ENCODE data around the gene ANGPTL4. TPM values are rescaled to one million over a fixed set of nuclear protein-coding genes. Genes with fewer than 3 reads are reported as not detected.
"Not testable (repeated sequence)": the region's sequence is repeated elsewhere in the genome, so short reads cannot be mapped to it uniquely, and the experiment has no call there.

The ANGPTL4 gene
- total RNA-seq, 1 donor from 2014 or later, result 0.94 TPM

- DNase-seq, result peak; percentile 72
Measured at GRCh38 chr19:8361921-8362793, 1.8 kb upstream of the ANGPTL4 start.

DNA sequence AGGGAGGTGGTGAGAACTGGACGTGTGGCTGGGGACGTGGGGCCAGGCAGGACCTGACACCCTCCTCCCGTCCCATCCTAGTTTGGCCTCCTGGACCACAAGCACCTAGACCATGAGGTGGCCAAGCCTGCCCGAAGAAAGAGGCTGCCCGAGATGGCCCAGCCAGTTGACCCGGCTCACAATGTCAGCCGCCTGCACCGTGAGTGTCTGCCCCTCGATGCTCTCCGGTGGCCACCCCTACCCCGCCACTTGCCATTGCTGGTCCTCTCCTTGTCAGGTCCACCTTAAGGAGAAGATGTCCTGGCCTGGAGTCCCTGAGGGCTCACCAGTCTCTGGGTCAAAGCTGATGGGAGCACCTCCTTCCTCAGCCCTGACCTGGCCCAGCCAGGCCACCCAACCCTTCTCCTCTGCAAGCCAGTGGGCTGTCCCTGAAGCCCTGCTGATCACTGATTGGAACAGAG is 2.2 kb downstream of the ANGPTL4 start:
- DNase-seq, result no peak

GRCh38 chr19:8366961-8367326 is 3.0 kb downstream of the ANGPTL4 start:
- DNase-seq, result no peak

GRCh38 chr19:8367327-8368001 is 3.5 kb downstream of the ANGPTL4 start:
- peak; percentile 36 for DNase-seq

DNA sequence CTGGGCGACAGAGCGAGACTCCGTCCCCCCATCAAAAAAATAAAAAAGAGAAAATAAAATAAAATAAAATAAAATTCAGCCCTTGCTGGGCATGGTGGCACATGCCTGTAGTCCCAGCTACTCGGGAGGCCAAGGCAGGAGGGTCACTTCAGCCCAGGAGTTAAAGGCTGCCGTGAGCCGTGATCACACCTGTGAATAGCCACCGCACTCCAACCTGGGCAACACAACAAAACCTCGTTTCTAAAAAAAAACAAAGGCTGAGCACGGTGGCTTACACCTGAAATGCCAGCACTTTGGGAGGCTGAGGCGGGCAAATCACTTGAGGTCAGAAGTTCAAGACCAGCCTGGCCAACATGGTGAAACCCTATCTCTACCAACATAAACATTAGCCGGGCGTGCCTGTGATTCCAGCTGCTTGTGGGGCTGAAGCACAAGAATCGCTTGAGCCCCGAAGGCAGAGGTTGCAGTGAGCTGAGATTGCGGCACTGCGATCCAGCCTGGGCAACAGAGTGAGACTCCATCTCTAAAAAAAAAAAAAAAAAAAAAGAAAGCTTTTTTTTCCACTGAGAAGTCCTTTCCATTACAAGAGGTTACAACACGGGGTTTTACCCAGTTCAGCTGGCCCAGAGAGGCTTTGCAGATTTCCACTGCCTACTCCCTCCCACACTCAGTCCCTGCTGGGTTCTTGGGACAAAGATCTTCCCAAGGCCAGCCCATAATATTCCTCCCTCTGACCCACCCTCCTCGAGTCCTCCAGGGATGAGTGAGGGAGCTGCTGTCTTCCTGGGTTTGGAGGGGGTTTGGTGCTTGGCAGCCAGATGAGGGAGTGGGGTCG is 6.4 kb downstream of the ANGPTL4 start:
- no peak for DNase-seq

GRCh38 chr19:8371011-8371804 is 7.3 kb downstream of the ANGPTL4 start:
- DNase-seq, result no peak

DNA sequence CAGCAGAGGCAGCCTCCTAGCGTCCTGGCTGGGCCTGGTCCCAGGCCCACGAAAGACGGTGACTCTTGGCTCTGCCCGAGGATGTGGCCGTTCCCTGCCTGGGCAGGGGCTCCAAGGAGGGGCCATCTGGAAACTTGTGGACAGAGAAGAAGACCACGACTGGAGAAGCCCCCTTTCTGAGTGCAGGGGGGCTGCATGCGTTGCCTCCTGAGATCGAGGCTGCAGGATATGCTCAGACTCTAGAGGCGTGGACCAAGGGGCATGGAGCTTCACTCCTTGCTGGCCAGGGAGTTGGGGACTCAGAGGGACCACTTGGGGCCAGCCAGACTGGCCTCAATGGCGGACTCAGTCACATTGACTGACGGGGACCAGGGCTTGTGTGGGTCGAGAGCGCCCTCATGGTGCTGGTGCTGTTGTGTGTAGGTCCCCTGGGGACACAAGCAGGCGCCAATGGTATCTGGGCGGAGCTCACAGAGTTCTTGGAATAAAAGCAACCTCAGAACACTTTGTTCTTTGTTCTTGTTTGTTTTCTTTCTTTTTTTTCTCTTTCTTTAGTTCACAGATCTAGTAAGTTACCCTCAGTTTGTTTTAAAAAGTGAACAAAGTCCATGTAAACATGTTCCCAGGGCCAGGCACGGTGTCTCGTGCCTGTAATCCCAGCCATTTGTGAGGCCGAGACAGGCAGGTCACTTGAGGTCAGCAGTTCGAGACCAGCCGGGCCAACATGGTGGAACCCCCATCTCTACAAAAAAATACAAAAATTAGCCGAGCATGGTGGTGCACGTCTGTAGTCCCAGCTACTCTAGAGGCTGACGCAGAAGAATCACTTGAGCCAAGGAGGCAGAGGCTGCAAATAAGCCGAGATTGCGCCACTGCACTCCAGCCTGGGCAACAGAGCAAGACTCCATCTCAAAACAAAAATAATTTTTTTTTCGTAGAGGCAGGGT is 10.2 kb downstream of the ANGPTL4 start:
- no peak for DNase-seq

GRCh38 chr19:8375766-8376165 is 11.8 kb downstream of the ANGPTL4 start:
- DNase-seq, result not testable (repeated sequence)

DNA sequence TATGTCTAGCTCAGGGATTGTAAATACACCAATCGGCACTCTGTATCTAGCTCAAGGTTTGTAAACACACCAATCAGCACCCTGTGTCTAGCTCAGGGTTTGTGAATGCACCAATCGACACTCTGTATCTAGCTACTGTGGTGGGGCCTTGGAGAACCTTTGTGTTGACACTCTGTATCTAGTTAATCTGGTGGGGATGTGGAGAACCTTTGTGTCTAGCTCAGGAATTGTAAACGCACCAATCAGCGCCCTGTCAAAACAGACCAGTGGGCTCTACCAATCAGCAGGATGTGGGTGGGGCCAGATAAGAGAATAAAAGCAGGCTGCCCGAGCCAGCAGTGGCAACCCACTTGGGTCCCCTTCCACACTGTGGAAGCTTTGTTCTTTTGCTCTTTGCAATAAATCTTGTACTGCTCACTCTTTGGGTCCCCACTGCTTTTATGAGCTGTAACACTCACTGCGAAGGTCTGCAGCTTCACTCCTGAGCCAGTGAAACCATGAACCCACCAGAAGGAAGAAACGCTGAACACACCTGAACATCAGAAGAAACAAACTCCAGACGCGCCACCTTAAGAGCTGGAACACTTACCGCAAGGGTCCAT is 12.5 kb downstream of the ANGPTL4 start:
- not testable (repeated sequence) for DNase-seq

- no peak for DNase-seq
Measured at GRCh38 chr19:8377598-8377997, 13.6 kb downstream of the ANGPTL4 start.

DNA sequence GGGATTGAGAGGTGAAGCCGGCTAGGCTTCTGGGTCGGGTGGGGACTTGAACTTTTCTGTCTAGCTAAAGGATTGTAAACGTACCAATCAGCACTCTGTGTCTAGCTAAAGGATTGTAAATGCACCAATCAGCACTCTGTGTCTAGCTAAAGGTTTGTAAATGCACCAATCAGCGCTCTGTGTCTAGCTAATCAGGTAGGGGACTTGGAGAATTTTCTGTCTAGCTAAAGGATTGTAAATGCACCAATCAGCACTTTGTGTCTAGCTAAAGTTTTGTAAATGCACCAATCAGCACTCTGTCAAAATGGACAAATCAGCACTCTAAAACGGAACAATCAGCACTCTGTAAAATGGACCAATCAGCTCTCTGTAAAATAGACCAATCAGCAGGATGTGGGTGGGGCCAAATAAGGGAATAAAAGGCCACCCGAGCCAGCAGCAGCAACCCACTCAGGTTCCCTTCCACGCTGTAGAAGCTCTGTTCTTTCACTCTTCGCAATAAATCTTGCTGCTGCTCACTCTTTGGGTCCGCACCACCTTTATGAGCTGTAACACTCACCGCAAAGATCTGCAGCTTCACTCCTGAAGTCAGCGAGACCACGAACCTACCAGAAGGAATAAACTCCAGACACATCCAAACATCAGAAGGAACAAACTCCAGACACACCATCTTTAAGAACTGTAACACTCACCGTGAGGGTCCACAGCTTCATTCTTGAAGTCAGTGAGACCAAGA is 15.4 kb downstream of the ANGPTL4 start:
- not testable (repeated sequence) for DNase-seq

- not testable (repeated sequence) for DNase-seq
Measured at GRCh38 chr19:8384569-8384968, 20.6 kb downstream of the ANGPTL4 start.

DNA sequence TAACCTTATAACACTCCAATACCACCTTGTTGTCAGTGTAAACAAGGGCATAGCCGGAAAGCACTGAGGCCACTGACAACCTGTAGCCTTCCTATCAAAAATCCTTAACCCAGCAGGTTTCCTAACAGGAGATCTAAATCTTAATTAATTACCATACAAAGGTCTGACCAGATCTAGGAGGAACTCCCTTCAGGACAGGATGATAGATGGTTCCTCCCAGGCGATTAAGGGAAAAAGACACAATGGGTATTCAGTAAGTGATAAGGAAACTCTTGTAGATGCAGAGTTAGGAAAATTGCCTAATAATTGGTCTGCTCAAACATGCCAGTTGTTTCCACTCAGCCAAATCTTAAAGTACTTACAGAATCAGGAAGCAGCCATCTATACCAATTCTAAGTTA is 21.1 kb downstream of the ANGPTL4 start:
- DNase-seq, result not testable (repeated sequence)

DNA sequence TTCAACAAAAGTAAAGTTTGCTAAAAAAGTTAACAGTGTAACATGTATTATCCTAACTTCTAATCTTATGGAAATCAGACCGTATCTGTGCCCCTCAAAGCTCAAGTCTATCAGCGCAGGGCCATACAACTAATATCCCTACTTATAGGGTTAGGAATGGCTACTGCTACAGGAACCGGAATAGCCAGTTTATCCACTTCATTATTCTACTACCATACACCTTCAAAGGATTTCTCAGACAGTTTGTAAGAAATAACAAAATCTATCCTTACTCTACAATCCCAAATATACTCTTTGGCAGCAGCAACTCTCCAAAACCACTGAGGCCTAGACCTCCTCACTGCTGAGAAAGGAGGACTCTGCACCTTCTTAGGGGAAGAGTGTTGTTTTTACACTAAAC is 21.6 kb downstream of the ANGPTL4 start:
- DNase-seq, result not testable (repeated sequence)

DNA sequence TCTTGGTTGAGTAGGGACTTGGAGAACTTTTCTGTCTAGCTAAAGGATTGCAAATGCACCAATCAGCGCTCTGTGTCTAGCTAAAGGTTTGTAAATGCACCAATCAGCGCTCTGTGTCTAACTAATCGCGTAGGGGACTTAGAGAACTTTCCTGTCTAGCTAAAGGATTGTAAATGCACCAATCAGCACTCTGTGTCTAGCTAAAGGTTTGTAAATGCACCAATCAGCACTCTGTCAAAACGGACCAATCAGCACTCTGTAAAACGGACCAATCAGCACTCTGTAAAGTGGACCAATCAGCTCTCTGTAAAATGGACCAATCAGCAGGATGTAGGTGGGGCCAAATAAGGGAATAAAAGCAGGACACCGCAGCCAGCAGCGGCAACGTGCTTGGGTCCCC is 22.5 kb downstream of the ANGPTL4 start:
- not testable (repeated sequence) for DNase-seq

- DNase-seq, result no peak
Measured at GRCh38 chr19:8386990-8387389, 23.0 kb downstream of the ANGPTL4 start.

- no peak for DNase-seq
Measured at GRCh38 chr19:8387688-8388611, 24.0 kb downstream of the ANGPTL4 start.

DNA sequence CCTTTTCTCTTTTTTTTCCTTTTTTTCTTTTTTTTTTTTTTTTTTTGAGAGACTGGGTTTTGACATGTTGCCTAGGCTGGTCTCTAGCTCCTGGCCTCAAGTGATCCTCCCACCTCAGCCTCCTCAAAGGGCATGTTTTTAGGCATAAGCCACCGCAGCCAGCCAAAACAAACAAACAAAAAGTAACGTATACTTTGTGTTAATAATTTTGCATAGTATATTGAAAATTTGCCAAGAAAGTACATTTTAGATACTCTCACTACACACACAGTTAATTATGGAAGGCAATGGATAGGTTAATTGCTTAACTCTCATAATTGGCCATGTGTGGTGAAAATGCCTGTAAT is 24.6 kb downstream of the ANGPTL4 start:
- no peak for DNase-seq
